Calu3 (cell line): ENCODE data around the gene CRB2. TPM values are rescaled to one million over a fixed set of nuclear protein-coding genes. Genes with fewer than 3 reads are reported as not detected.

ENCODE experiments used
- BruUV-seq: library from RNA; stranded (reverse); fragments of 400-500 nt; replicated peaks from 2 replicates; lab custom pipeline; 2021; lab: Mats Ljungman, UMichigan
- CTCF ChIA-PET: fragments of 300-600 bp; sonication (Branson Sonifier 250); formaldehyde crosslinking; loops from one replicate; lab custom pipeline; 2022; ENCODE audit warnings: antibody characterized with exemption; lab: Charles Lee
- DNase-seq: peaks from one replicate; pipeline ENCODE4 v3.0.0; 2022
- H3K27ac Mint-ChIP-seq: one replicate; pipeline ENCODE4 v1.8.0; 2022; ENCODE audit warnings: mixed read lengths; ENCODE audit not compliant: unreplicated experiment
- H3K27me3 Mint-ChIP-seq: one replicate; pipeline ENCODE4 v1.8.0; 2022; ENCODE audit warnings: mixed read lengths; ENCODE audit not compliant: unreplicated experiment
- H3K36me3 Mint-ChIP-seq: one replicate; pipeline ENCODE4 v1.8.0; 2022; ENCODE audit warnings: mild to moderate bottlenecking, moderate library complexity, mixed read lengths; ENCODE audit not compliant: insufficient read depth, unreplicated experiment
- H3K4me1 Mint-ChIP-seq: one replicate; pipeline ENCODE4 v1.8.0; 2022; ENCODE audit warnings: mild to moderate bottlenecking, low read depth, mixed read lengths; ENCODE audit not compliant: unreplicated experiment
- H3K4me3 Mint-ChIP-seq: one replicate; pipeline ENCODE4 v1.8.0; 2022; ENCODE audit warnings: mild to moderate bottlenecking, low read depth, moderate library complexity, mixed read lengths; ENCODE audit not compliant: unreplicated experiment
- H3K9me3 Mint-ChIP-seq: one replicate; pipeline ENCODE4 v1.8.0; 2022; ENCODE audit warnings: low read depth, mixed read lengths; ENCODE audit not compliant: unreplicated experiment
- CTCF ChIP-seq: fragments of 200-600 bp; IDR thresholded peaks from one replicate; pipeline ENCODE4 v1.8.0; 2022; ENCODE audit warnings: antibody characterized with exemption; ENCODE audit not compliant: unreplicated experiment
- intact Hi-C: fragments of 100-400 bp; cut with micrococcal nuclease; formaldehyde crosslinking; loops from one replicate; pipeline ENCODE4 v1.10.0; 2022; ENCODE audit not compliant: unreplicated experiment
- total RNA-seq: library from RNA; stranded (reverse); gene quantifications from 2 replicates; pipeline ENCODE4 v1.2.3, GENCODE V29; 2022

Gene CRB2
- total RNA-seq, 1 experiment from 2014 or later: not detected

- no peak for DNase-seq
- CTCF ChIA-PET: no interaction called here
- TF ChIP-seq CTCF: no peak
- Mint-ChIP-seq H3K4me1 (peaks cover 51% of the 10 kb centered on the region), H3K36me3 (peaks cover 16% of the 10 kb centered on the region), H3K27me3 (no peaks in the 10 kb centered on the region), H3K27ac (no peak overlapping the region), H3K9me3 (no peaks in the 10 kb centered on the region), H3K4me3 (no peak overlapping the region)
- no TSS peak for BruUV-seq
- intact Hi-C loops: no loop called here
These were observed 29.8 kb upstream of the CRB2 start for GRCh38 chr9:123326187-123326586.

- Mint-ChIP-seq H3K4me1 (peaks cover 51% of the 10 kb centered on the region), H3K36me3 (peaks cover 16% of the 10 kb centered on the region), H3K4me3 (no peak overlapping the region), H3K27me3 (no peaks in the 10 kb centered on the region), H3K27ac (no peak overlapping the region), H3K9me3 (no peaks in the 10 kb centered on the region)
- CTCF ChIA-PET: no interaction called here
- no TSS peak for BruUV-seq
- intact Hi-C loops: no loop called here
- no peak for DNase-seq
- TF ChIP-seq CTCF: no peak
These were observed 29.3 kb upstream of the CRB2 start for GRCh38 chr9:123326662-123327093.

- peak overlapping the region; percentile 96 for H3K27ac Mint-ChIP-seq
- H3K4me1 Mint-ChIP-seq: peaks cover 41% of the 10 kb centered on the region
- no TSS peak for BruUV-seq
- peak overlapping the region; percentile 24 for H3K4me3 Mint-ChIP-seq
- no peak for TF ChIP-seq CTCF
- H3K36me3 Mint-ChIP-seq: peaks cover 16% of the 10 kb centered on the region
- no peaks in the 10 kb centered on the region for H3K9me3 Mint-ChIP-seq
- peak; percentile 76 for DNase-seq
- CTCF ChIA-PET: interaction anchor here (0.5 to 1.2 kb wide), 7 partner anchors 16 to 432 kb away, joined by 3 to 8 read pairs (median 3); no protein-coding TSS in a partner anchor
- intact Hi-C loops: no loop called here
- no peaks in the 10 kb centered on the region for H3K27me3 Mint-ChIP-seq
These were observed 28.3 kb upstream of the CRB2 start for GRCh38 chr9:123327697-123328100.

- no TSS peak for BruUV-seq
- DNase-seq: peak; percentile 65
- intact Hi-C loops: no loop called here
- CTCF ChIA-PET: no interaction called here
- TF ChIP-seq CTCF: no peak
- Mint-ChIP-seq H3K27me3 (no peaks in the 10 kb centered on the region), H3K4me1 (peaks cover 33% of the 10 kb centered on the region), H3K4me3 (no peak overlapping the region), H3K27ac (no peak overlapping the region), H3K36me3 (peaks cover 16% of the 10 kb centered on the region), H3K9me3 (no peaks in the 10 kb centered on the region)
These were observed 26.6 kb upstream of the CRB2 start for GRCh38 chr9:123329329-123329955.
